ENCODE results near the gene DAB1. TPM values are rescaled to one million over a fixed set of nuclear protein-coding genes. Genes with fewer than 3 reads are reported as not detected.

Gene DAB1
- total and polyA plus RNA-seq, 2 of the 8 experiments (the other 6 are each of a cell fraction or from before 2014, with no cell fraction given), result 4.4 to 11.8 TPM

- Histone ChIP-seq H3K9me3 (ENCODE audit: insufficient read depth in 2 of 2, low read depth in 1 of 2, low read length in 1 of 2) (no peaks in the 10 kb centered on the region), H3K79me2 (ENCODE audit: control insufficient read depth in 1 of 2, insufficient read depth in 2 of 2, low read length in 2 of 2) (no peaks in the 10 kb centered on the region), H3K14ac (ENCODE audit: insufficient read length) (no peak overlapping the region), H2BK120ac (replicated peaks; ENCODE audit: low read depth, low read length) (no peak overlapping the region), H3K18ac (ENCODE audit: extremely low read depth, low read length) (no peak overlapping the region), H3K23me2 (ENCODE audit: low read depth, low read length) (no peaks in the 10 kb centered on the region), H3K4me2 (ENCODE audit: insufficient read depth in 1 of 2, low read depth in 2 of 2, low read length in 2 of 2) (no peak overlapping the region), H4K5ac (ENCODE audit: insufficient read length, low read depth, low read length) (no peak overlapping the region), H3K4me1 (replicated peaks in 1 of 4; ENCODE audit: control insufficient read depth in 3 of 4, insufficient read depth in 4 of 4, low read length in 3 of 4) (no peaks in the 10 kb centered on the region), H3K4me3 (ENCODE audit: extremely low read depth in 1 of 4, insufficient read depth in 2 of 4, low read depth in 3 of 4, low read length in 4 of 4) (no peak overlapping the region), H3K23ac (ENCODE audit: insufficient read length) (no peak overlapping the region), H3K36me3 (ENCODE audit: control insufficient read depth in 2 of 4, insufficient read depth in 4 of 4, low read length in 3 of 4) (no peaks in the 10 kb centered on the region), H3K56ac (replicated peaks; ENCODE audit: insufficient read length, low read depth, low read length) (no peak overlapping the region), H2BK20ac (ENCODE audit: low read length) (no peak overlapping the region), H4K8ac (ENCODE audit: extremely low read depth, insufficient read depth, low read length) (no peak overlapping the region), H2BK5ac (ENCODE audit: low read depth, low read length) (no peak overlapping the region), H4K20me1 (replicated peaks in 1 of 2; ENCODE audit: control insufficient read depth in 1 of 2, insufficient read depth in 2 of 2, low read length in 2 of 2) (peaks cover 0 to 3% of the 10 kb centered on the region in 2 experiments), H3K9ac (replicated peaks in 1 of 4; ENCODE audit: extremely low read depth in 1 of 4, low read depth in 3 of 4, low read length in 3 of 4) (no peak overlapping the region), H2BK15ac (ENCODE audit: low read length) (no peak overlapping the region), H2BK12ac (ENCODE audit: low read depth, low read length) (no peak overlapping the region), H3K4ac (replicated peaks; ENCODE audit: insufficient read length, low read depth, low read length) (no peak overlapping the region), H3K27ac (ENCODE audit: low read depth, low read length) (no peak overlapping the region), H3K79me1 (ENCODE audit: low read depth, low read length) (no peaks in the 10 kb centered on the region), H3K27me3 (replicated peaks in 1 of 4; ENCODE audit: control insufficient read depth in 3 of 4, extremely low read depth in 1 of 4, insufficient read depth in 3 of 4, low read length in 3 of 4) (no peaks in the 10 kb centered on the region), H4K91ac (replicated peaks; ENCODE audit: insufficient read length, low read length) (no peak overlapping the region), H2AK5ac (ENCODE audit: low read depth, low read length) (no peak overlapping the region), H2AFZ (ENCODE audit: low read length) (no peak overlapping the region)
- ChIA-PET POLR2A (ENCODE audit: partially characterized antibody) (no interaction called here), CTCF (ENCODE audit: partially characterized antibody) (interaction anchor here (0.8 to 3.8 kb wide), 13 partner anchors 8 to 78 kb away, joined by 3 to 15 read pairs (median 3); no protein-coding TSS in a partner anchor)
- no peak for FAIRE-seq
- TF ChIP-seq TAF7 (optimal IDR thresholded peaks at IDR 0.05; ENCODE audit: borderline replicate concordance, low read depth, low read length) (no peak), RAD21 (IDR thresholded peaks at IDR 0.05 in 1 of 2, conservative IDR thresholded peaks at IDR 0.05 in 1 of 2; ENCODE audit: low read depth in 2 of 2, low read length in 2 of 2) (no peak), GABPA (IDR thresholded peaks at IDR 0.05; ENCODE audit: borderline replicate concordance, insufficient read depth, low read length) (no peak), SAP30 (IDR thresholded peaks at IDR 0.05; ENCODE audit: insufficient read depth, insufficient replicate concordance, low read length) (no peak), JUND (IDR thresholded peaks at IDR 0.05; ENCODE audit: low read length) (no peak), POU5F1 (IDR thresholded peaks at IDR 0.05; ENCODE audit: low read depth, low read length) (no peak), RXRA (IDR thresholded peaks at IDR 0.05; ENCODE audit: insufficient read depth, low read depth, low read length) (no peak), JUN (IDR thresholded peaks at IDR 0.05; ENCODE audit: low read depth, low read length) (no peak), HDAC6 (IDR thresholded peaks at IDR 0.05; ENCODE audit: low read depth, low read length) (no peak), CEBPB (IDR thresholded peaks at IDR 0.05; ENCODE audit: low read depth, low read length) (no peak)
- no peak for DNase-seq (ENCODE audit: low read depth in 1 of 2, low spot score in 2 of 2)
- 90% methylated on average over 5 of the region's 5 CpGs; no CpG with 5 or more reads in 1 of the 2 experiments for WGBS, 2 experiments (ENCODE audit: extremely low coverage in 1 of 2, insufficient coverage in 1 of 2, insufficient read length in 1 of 2, insufficient replicate concordance in 2 of 2, low coverage in 1 of 2, low lambda C conversion rate in 2 of 2, missing lambda C conversion rate in 1 of 2)
These were observed 404.5 kb downstream of the DAB1 start for GRCh38 chr1:57019236-57019839.

Data from H1 (cell line).